ENCODE data around the gene F12.

DNA sequence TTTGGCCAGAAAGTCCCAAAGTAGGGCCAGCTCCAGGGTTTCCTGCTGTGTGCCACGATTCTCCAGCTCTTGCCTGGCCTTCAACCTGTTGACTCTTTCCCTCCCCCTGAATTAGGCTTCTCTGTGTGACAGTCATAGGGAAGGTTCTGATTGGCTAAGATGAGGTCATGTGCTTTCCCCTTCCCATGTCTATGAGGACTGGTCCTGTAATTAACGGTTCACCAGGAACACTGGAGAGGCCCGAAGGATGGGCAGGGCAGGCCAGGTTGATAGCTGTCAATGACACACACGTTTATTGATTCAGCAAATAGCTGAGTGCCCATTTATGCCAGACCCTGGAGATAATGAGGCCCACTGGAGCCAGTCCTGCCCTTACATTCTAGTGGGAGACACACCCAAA is 28.3 kb upstream of the F12 start:
- TF ChIP-seq, protein P1, sequence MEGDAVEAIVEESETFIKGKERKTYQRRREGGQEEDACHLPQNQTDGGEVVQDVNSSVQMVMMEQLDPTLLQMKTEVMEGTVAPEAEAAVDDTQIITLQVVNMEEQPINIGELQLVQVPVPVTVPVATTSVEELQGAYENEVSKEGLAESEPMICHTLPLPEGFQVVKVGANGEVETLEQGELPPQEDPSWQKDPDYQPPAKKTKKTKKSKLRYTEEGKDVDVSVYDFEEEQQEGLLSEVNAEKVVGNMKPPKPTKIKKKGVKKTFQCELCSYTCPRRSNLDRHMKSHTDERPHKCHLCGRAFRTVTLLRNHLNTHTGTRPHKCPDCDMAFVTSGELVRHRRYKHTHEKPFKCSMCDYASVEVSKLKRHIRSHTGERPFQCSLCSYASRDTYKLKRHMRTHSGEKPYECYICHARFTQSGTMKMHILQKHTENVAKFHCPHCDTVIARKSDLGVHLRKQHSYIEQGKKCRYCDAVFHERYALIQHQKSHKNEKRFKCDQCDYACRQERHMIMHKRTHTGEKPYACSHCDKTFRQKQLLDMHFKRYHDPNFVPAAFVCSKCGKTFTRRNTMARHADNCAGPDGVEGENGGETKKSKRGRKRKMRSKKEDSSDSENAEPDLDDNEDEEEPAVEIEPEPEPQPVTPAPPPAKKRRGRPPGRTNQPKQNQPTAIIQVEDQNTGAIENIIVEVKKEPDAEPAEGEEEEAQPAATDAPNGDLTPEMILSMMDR (IDR thresholded peaks at IDR 0.05), result no peak
- TF ChIP-seq EZH2phosphoT487 (IDR thresholded peaks at IDR 0.05) (no peak), EZH2 (IDR thresholded peaks at IDR 0.05) (no peak)

Data from neural progenitor cell (in vitro differentiated cells).